MM.1S (cell line): ENCODE measurements around the gene CHAF1B.

ENCODE experiments used
- DNase-seq: peaks from one replicate; pipeline ENCODE4 v3.0.0-alpha.2; 2015
- H2AFZ ChIP-seq: fragments of 300-600 bp; sonication (generic); 2 replicates; pipeline ENCODE4 v1.6.0; 2016; ENCODE audit warnings: antibody characterized with exemption, low read length
- H3F3A ChIP-seq: fragments of 300-600 bp; sonication (generic); 2 replicates; pipeline ENCODE4 v1.6.1; 2016; ENCODE audit warnings: mild to moderate bottlenecking, antibody characterized with exemption, low read length, moderate library complexity, mixed read lengths; ENCODE audit not compliant: insufficient read depth
- H3K27ac ChIP-seq: fragments of 300-600 bp; sonication (generic); 2 replicates; pipeline ENCODE4 v1.5.1; 2016; ENCODE audit warnings: mild to moderate bottlenecking, low read length
- H3K27me3 ChIP-seq: fragments of 300-600 bp; sonication (generic); replicated peaks from 2 replicates; pipeline ENCODE4 v1.6.0; 2016; ENCODE audit warnings: low read length; ENCODE audit not compliant: insufficient read depth
- H3K36me3 ChIP-seq: fragments of 300-600 bp; sonication (generic); replicated peaks from 2 replicates; pipeline ENCODE4 v1.6.1; 2016; ENCODE audit warnings: mild to moderate bottlenecking, low read length, mixed read lengths; ENCODE audit not compliant: insufficient read depth
- H3K4me1 ChIP-seq: fragments of 300-600 bp; sonication (generic); 2 replicates; pipeline ENCODE4 v1.6.1; 2016; ENCODE audit warnings: low read length, mixed read lengths
- H3K4me2 ChIP-seq: fragments of 300-600 bp; sonication (generic); 2 replicates; pipeline ENCODE4 v1.6.0; 2016; ENCODE audit warnings: low read depth, low read length
- H3K4me3 ChIP-seq: fragments of 300-600 bp; sonication (generic); 2 replicates; pipeline ENCODE4 v1.5.1; 2016; ENCODE audit warnings: low read length, mixed read lengths
- H3K79me2 ChIP-seq: fragments of 300-600 bp; sonication (generic); 2 replicates; pipeline ENCODE4 v1.6.1; 2016; ENCODE audit warnings: mixed run types, low read length, mixed read lengths
- H3K9ac ChIP-seq: fragments of 300-600 bp; sonication (generic); 2 replicates; pipeline ENCODE4 v1.6.1; 2016; ENCODE audit warnings: low read length, mixed read lengths
- H3K9me2 ChIP-seq: fragments of 300-600 bp; sonication (generic); replicated peaks from 2 replicates; pipeline ENCODE4 v1.6.1; 2016; ENCODE audit warnings: mild to moderate bottlenecking, low read length, mixed read lengths; ENCODE audit not compliant: insufficient read depth
- H3K9me3 ChIP-seq: fragments of 300-600 bp; sonication (generic); replicated peaks from 2 replicates; pipeline ENCODE4 v1.6.1; 2016; ENCODE audit warnings: mild to moderate bottlenecking, low read length, mixed read lengths; ENCODE audit not compliant: insufficient read depth
- H4K20me1 ChIP-seq: fragments of 300-600 bp; sonication (generic); 2 replicates; pipeline ENCODE4 v1.6.1; 2016; ENCODE audit warnings: mild to moderate bottlenecking, low read length, moderate library complexity, mixed read lengths; ENCODE audit not compliant: insufficient read depth
- EZH2 ChIP-seq: fragments of 300-600 bp; sonication (generic); optimal IDR thresholded peaks from 2 replicates; pipeline ENCODE3; 2017; ENCODE audit warnings: low read depth, mild to moderate bottlenecking, antibody characterized with exemption, low read length, mixed read lengths
- EZH2phosphoT487 ChIP-seq: fragments of 300-600 bp; sonication (generic); IDR thresholded peaks from 2 replicates; pipeline ENCODE4 v1.6.1; 2018; ENCODE audit warnings: antibody characterized with exemption, low read length
- TF ChIP-seq, protein P1 (sequence below): fragments of 300-600 bp; sonication (generic); IDR thresholded peaks from 2 replicates; pipeline ENCODE4 v1.5.1; 2016; ENCODE audit warnings: antibody characterized with exemption, low read length, mixed read lengths

The CHAF1B gene

DNA sequence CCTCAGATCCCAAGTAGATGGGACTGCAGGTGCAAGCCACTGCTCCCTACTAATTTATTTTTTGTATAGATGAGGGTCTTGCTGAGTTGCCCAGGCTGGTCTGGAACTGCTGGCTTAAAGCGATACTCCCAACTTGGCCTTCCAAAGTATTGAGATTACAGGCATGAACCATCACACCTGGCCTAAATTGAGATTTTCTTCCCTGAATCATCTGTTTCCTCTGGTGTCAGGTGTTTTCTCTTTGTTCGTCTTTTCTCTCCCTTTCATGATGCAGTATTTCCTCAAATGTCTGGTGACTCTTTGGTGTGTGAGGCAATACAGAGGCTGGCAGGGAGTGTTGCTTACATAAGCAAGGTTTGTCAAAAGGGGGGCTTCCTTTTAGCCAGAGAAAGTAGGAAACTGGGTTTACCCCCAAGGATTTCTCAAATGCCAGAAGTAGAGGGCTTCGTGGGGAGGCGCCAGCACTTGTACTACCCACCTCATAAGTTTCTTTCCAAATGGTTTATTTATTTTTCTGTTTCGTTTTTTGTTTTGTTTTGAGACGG is 67.2 kb downstream of the CHAF1B start:
- no peak overlapping the region for H3K27ac ChIP-seq
- H3F3A ChIP-seq, result no peaks in the 10 kb centered on the region
- DNase-seq, result no peak
- H3K9me2 ChIP-seq, result no peaks in the 10 kb centered on the region
- TF ChIP-seq EZH2 (no peak), EZH2phosphoT487 (no peak)
- TF ChIP-seq, protein P1, sequence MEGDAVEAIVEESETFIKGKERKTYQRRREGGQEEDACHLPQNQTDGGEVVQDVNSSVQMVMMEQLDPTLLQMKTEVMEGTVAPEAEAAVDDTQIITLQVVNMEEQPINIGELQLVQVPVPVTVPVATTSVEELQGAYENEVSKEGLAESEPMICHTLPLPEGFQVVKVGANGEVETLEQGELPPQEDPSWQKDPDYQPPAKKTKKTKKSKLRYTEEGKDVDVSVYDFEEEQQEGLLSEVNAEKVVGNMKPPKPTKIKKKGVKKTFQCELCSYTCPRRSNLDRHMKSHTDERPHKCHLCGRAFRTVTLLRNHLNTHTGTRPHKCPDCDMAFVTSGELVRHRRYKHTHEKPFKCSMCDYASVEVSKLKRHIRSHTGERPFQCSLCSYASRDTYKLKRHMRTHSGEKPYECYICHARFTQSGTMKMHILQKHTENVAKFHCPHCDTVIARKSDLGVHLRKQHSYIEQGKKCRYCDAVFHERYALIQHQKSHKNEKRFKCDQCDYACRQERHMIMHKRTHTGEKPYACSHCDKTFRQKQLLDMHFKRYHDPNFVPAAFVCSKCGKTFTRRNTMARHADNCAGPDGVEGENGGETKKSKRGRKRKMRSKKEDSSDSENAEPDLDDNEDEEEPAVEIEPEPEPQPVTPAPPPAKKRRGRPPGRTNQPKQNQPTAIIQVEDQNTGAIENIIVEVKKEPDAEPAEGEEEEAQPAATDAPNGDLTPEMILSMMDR, result no peak
- H3K27me3 ChIP-seq, result no peaks in the 10 kb centered on the region
- H3K4me1 ChIP-seq, result no peaks in the 10 kb centered on the region
- H3K4me3 ChIP-seq, result no peak overlapping the region
- H3K36me3 ChIP-seq, result no peaks in the 10 kb centered on the region
- H4K20me1 ChIP-seq, result no peaks in the 10 kb centered on the region
- no peak overlapping the region for H2AFZ ChIP-seq
- no peak overlapping the region for H3K9ac ChIP-seq
- no peaks in the 10 kb centered on the region for H3K9me3 ChIP-seq
- H3K79me2 ChIP-seq, result no peaks in the 10 kb centered on the region
- no peak overlapping the region for H3K4me2 ChIP-seq

DNA sequence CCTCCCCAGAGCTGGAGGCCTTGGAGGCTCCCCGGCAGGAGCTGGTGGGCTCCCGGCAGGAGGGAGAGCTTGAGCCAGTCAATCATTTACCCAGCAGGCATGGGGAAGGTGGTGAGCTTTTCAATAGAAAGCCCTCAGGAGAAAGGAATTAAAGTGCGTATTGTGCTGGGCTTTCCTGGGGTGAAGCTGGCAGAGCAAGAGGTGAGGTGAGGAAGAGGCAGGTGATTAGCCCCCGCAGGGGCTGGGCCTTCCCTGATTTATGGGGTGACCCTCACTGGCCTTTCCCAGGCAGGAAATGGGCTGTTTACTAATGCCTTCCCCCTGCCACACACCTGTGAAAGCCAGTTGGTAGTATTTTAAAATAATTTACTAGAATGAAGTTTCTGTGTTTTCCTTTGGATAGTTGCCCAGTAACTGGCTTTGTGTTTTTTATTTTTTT is 68.9 kb downstream of the CHAF1B start:
- H3K4me3 ChIP-seq, result no peak overlapping the region
- no peak overlapping the region for H3K27ac ChIP-seq
- H3K27me3 ChIP-seq, result no peaks in the 10 kb centered on the region
- no peaks in the 10 kb centered on the region for H4K20me1 ChIP-seq
- DNase-seq, result no peak
- no peak overlapping the region for H2AFZ ChIP-seq
- H3K4me2 ChIP-seq, result no peak overlapping the region
- no peaks in the 10 kb centered on the region for H3F3A ChIP-seq
- no peak overlapping the region for H3K9ac ChIP-seq
- H3K79me2 ChIP-seq, result no peaks in the 10 kb centered on the region
- no peaks in the 10 kb centered on the region for H3K9me3 ChIP-seq
- no peaks in the 10 kb centered on the region for H3K9me2 ChIP-seq
- H3K4me1 ChIP-seq, result no peaks in the 10 kb centered on the region
- no peaks in the 10 kb centered on the region for H3K36me3 ChIP-seq
- TF ChIP-seq EZH2, result no peak
- TF ChIP-seq, protein P1, result no peak
- no peak for TF ChIP-seq EZH2phosphoT487

DNA sequence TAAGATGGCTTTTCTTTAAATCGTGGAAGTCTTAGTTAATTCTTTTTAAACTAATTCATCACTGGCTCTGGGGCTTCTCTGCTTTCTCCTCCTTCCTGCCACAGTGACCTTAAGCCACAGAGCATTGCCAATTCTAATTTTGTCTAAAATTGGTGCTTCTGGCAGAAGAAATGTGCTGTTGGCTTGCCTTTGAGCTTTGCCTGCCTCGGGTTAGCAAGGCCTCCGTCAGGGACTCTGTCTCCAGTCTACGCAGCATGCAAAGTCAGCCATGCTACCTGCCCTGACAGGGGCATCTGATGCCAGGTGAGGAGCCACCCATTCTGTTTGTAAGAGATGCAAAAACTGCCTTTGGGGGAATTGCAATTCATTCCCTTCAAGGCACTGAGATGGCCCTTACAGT is 69.5 kb downstream of the CHAF1B start:
- Histone ChIP-seq H3K27ac (no peak overlapping the region), H4K20me1 (no peaks in the 10 kb centered on the region), H3F3A (no peaks in the 10 kb centered on the region), H3K4me3 (no peak overlapping the region), H3K36me3 (no peaks in the 10 kb centered on the region), H2AFZ (no peak overlapping the region), H3K9ac (no peak overlapping the region), H3K9me3 (no peaks in the 10 kb centered on the region), H3K4me1 (no peaks in the 10 kb centered on the region), H3K4me2 (no peak overlapping the region), H3K9me2 (no peaks in the 10 kb centered on the region), H3K79me2 (no peaks in the 10 kb centered on the region), H3K27me3 (no peaks in the 10 kb centered on the region)
- no peak for DNase-seq
- TF ChIP-seq, protein P1, result no peak
- TF ChIP-seq EZH2 (no peak), EZH2phosphoT487 (no peak)
